ENCODE data around the gene ZNF615. TPM values are rescaled to one million over a fixed set of nuclear protein-coding genes. Genes with fewer than 3 reads are reported as not detected.

Gene ZNF615
- total and polyA plus RNA-seq, 2 experiments from 2014 or later, result 4.5 to 11.4 TPM

DNA sequence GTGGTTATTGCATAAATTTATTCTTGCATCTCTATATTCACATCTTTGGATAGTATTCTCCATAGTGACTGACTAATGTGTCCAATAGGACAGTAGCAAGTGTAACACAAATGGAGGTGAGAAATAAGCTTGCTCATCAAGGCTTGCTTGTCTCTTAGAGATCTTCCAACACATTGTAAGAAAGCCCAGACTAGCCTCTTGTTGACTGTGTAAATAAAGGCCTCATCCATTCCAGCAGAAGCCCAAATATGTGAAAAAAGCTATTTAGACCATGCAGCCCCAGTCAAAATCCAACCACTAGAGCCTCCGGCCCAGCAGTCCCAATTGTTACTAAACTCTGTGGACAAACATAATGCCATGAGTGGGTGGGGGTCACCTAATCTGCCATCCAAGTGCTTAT is 2.7 kb upstream of the ZNF615 start:
- no peak for TF ChIP-seq CREB1 (CRISPR knock-in tag; IDR thresholded peaks at IDR 0.05; ENCODE audit: low read depth)
- TF ChIP-seq NANOG (IDR thresholded peaks at IDR 0.05; ENCODE audit: borderline replicate concordance), result no peak
- TF ChIP-seq, protein P1, sequence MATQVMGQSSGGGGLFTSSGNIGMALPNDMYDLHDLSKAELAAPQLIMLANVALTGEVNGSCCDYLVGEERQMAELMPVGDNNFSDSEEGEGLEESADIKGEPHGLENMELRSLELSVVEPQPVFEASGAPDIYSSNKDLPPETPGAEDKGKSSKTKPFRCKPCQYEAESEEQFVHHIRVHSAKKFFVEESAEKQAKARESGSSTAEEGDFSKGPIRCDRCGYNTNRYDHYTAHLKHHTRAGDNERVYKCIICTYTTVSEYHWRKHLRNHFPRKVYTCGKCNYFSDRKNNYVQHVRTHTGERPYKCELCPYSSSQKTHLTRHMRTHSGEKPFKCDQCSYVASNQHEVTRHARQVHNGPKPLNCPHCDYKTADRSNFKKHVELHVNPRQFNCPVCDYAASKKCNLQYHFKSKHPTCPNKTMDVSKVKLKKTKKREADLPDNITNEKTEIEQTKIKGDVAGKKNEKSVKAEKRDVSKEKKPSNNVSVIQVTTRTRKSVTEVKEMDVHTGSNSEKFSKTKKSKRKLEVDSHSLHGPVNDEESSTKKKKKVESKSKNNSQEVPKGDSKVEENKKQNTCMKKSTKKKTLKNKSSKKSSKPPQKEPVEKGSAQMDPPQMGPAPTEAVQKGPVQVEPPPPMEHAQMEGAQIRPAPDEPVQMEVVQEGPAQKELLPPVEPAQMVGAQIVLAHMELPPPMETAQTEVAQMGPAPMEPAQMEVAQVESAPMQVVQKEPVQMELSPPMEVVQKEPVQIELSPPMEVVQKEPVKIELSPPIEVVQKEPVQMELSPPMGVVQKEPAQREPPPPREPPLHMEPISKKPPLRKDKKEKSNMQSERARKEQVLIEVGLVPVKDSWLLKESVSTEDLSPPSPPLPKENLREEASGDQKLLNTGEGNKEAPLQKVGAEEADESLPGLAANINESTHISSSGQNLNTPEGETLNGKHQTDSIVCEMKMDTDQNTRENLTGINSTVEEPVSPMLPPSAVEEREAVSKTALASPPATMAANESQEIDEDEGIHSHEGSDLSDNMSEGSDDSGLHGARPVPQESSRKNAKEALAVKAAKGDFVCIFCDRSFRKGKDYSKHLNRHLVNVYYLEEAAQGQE (IDR thresholded peaks at IDR 0.05; ENCODE audit: unreplicated experiment), result no peak
- TF ChIP-seq JUNB (IDR thresholded peaks at IDR 0.05; ENCODE audit: unreplicated experiment), result no peak
- no peak for TF ChIP-seq POLR2AphosphoS5 (IDR thresholded peaks at IDR 0.05; ENCODE audit: low read depth)
- TF ChIP-seq ZNF114 (CRISPR knock-in tag; IDR thresholded peaks at IDR 0.05), result no peak
- no peak for TF ChIP-seq ZNF331 (CRISPR knock-in tag; IDR thresholded peaks at IDR 0.05; ENCODE audit: low read depth)
- TF ChIP-seq, protein P2, sequence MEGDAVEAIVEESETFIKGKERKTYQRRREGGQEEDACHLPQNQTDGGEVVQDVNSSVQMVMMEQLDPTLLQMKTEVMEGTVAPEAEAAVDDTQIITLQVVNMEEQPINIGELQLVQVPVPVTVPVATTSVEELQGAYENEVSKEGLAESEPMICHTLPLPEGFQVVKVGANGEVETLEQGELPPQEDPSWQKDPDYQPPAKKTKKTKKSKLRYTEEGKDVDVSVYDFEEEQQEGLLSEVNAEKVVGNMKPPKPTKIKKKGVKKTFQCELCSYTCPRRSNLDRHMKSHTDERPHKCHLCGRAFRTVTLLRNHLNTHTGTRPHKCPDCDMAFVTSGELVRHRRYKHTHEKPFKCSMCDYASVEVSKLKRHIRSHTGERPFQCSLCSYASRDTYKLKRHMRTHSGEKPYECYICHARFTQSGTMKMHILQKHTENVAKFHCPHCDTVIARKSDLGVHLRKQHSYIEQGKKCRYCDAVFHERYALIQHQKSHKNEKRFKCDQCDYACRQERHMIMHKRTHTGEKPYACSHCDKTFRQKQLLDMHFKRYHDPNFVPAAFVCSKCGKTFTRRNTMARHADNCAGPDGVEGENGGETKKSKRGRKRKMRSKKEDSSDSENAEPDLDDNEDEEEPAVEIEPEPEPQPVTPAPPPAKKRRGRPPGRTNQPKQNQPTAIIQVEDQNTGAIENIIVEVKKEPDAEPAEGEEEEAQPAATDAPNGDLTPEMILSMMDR (conservative IDR thresholded peaks at IDR 0.05; ENCODE audit: low read depth in 2 of 2), result no peak
- TF ChIP-seq, protein P3, sequence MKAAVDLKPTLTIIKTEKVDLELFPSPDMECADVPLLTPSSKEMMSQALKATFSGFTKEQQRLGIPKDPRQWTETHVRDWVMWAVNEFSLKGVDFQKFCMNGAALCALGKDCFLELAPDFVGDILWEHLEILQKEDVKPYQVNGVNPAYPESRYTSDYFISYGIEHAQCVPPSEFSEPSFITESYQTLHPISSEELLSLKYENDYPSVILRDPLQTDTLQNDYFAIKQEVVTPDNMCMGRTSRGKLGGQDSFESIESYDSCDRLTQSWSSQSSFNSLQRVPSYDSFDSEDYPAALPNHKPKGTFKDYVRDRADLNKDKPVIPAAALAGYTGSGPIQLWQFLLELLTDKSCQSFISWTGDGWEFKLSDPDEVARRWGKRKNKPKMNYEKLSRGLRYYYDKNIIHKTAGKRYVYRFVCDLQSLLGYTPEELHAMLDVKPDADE (IDR thresholded peaks at IDR 0.05), result no peak
- no peak for TF ChIP-seq EZH2 (IDR thresholded peaks at IDR 0.05; ENCODE audit: low read depth, unreplicated experiment)
- TF ChIP-seq STAT1 (IDR thresholded peaks at IDR 0.05; ENCODE audit: unreplicated experiment), result no peak
- TF ChIP-seq EZH2phosphoT487 (IDR thresholded peaks at IDR 0.05; ENCODE audit: unreplicated experiment), result no peak
- Mint-ChIP-seq H3K27me3 (ENCODE audit: insufficient read depth, low read depth, poor library complexity) (peaks cover 11% of the 10 kb centered on the region), H3K4me3 (no peak overlapping the region), H3K9me3 (peaks cover 7% of the 10 kb centered on the region), H3K4me1 (peaks cover 12% of the 10 kb centered on the region; the same call in 2 of the 3 replicates), H3K36me3 (ENCODE audit: low read depth) (peaks cover 37% of the 10 kb centered on the region), H3K27ac (no peak overlapping the region)
- peaks cover 5% of the 10 kb centered on the region for H3K36me3 ChIP-seq (ENCODE audit: insufficient read depth)
- ATAC-seq (no peak), DNase-seq (ENCODE audit: low spot score) (no peak)
- H3K4me3 ChIP-seq, result no peak overlapping the region
- no peak overlapping the region for H3K4me2 ChIP-seq
- peaks cover 15% of the 10 kb centered on the region for H3K79me2 ChIP-seq (replicated peaks; ENCODE audit: insufficient read depth)
- no peaks in the 10 kb centered on the region for H3K27me3 ChIP-seq (ENCODE audit: insufficient read depth)
- H3K27ac ChIP-seq (ENCODE audit: low read depth), result no peak overlapping the region
- H2AFZ ChIP-seq, result no peak overlapping the region
- H4K20me1 ChIP-seq (replicated peaks; ENCODE audit: insufficient read depth), result 0 out of 2 replicates have a peak, but pooled peaks cover 4% of the 10 kb centered on the region
- H3K9me2 ChIP-seq (ENCODE audit: insufficient read depth), result peaks cover 9% of the 10 kb centered on the region; the same call in 1 of the 2 replicates
- H3F3A ChIP-seq (replicated peaks; ENCODE audit: low read depth), result no peaks in the 10 kb centered on the region
- 0 out of 2 replicates have a peak, but pooled peaks cover 5% of the 10 kb centered on the region for H3K4me1 ChIP-seq (ENCODE audit: insufficient read depth)

Measured in GM23338 (cell line).